ENCODE measurements around the gene TDRD7.

GRCh38 chr9:97385626-97386264 is 26.2 kb upstream of the TDRD7 start:
- TF ChIP-seq CTCF (conservative IDR thresholded peaks at IDR 0.05) = no peak
- no peak for TF ChIP-seq ZFX (IDR thresholded peaks at IDR 0.05)

Measured in C4-2B (cell line).